Mucosa of rectum (tissue), 2 donors: ENCODE measurements around the gene GNG7.
"Not testable (repeated sequence)": the region's sequence is repeated elsewhere in the genome, so short reads cannot be mapped to it uniquely, and the experiment has no call there.

Experiments used
- H3K27ac ChIP-seq, 2 donors: one replicate each; pipeline ENCODE4 v1.7.0; 2013; ENCODE audit warnings: inconsistent platforms in 2 of 2, low read depth in 2 of 2, low read length in 2 of 2
- H3K27me3 ChIP-seq, 2 donors: one replicate each; pipeline ENCODE4 v1.7.0; 2013; ENCODE audit warnings: low read length in 2 of 2; ENCODE audit not compliant: control insufficient read depth in 2 of 2, insufficient read depth in 2 of 2
- H3K36me3 ChIP-seq, 2 donors: one replicate each; pipeline ENCODE4 v1.7.0; 2013; ENCODE audit warnings: low read length in 2 of 2; ENCODE audit not compliant: control insufficient read depth in 2 of 2, insufficient read depth in 2 of 2
- H3K4me1 ChIP-seq, 2 donors: one replicate each; pipeline ENCODE4 v1.7.0; 2013; ENCODE audit warnings: low read length in 2 of 2, mild to moderate bottlenecking in 1 of 2; ENCODE audit not compliant: control insufficient read depth in 2 of 2, insufficient read depth in 2 of 2
- H3K4me3 ChIP-seq, 2 donors: one replicate each; pipeline ENCODE4 v1.7.0; 2013; ENCODE audit warnings: low read length in 2 of 2
- H3K9ac ChIP-seq, 2 donors: one replicate each; pipeline ENCODE4 v1.7.0; 2013; ENCODE audit warnings: low read length in 2 of 2, low read depth in 1 of 2, mild to moderate bottlenecking in 1 of 2
- H3K9me3 ChIP-seq, 2 donors: one replicate each; pipeline ENCODE4 v1.7.0; 2013; ENCODE audit warnings: low read length in 2 of 2; ENCODE audit not compliant: control insufficient read depth in 2 of 2
- donor health status: healthy.
- donor health status: Normal muscosa, but diverticular disease.

The GNG7 gene

GRCh38 chr19:2646866-2647535, 55.5 kb downstream of the GNG7 start:
- H3K9ac ChIP-seq = no peak overlapping the region
- no peak overlapping the region for H3K4me3 ChIP-seq
- H3K27ac ChIP-seq = no peak overlapping the region
- no peaks in the 10 kb centered on the region for H3K4me1 ChIP-seq
- no peaks in the 10 kb centered on the region for H3K36me3 ChIP-seq
- no peaks in the 10 kb centered on the region for H3K9me3 ChIP-seq
- H3K27me3 ChIP-seq = no peaks in the 10 kb centered on the region

DNA sequence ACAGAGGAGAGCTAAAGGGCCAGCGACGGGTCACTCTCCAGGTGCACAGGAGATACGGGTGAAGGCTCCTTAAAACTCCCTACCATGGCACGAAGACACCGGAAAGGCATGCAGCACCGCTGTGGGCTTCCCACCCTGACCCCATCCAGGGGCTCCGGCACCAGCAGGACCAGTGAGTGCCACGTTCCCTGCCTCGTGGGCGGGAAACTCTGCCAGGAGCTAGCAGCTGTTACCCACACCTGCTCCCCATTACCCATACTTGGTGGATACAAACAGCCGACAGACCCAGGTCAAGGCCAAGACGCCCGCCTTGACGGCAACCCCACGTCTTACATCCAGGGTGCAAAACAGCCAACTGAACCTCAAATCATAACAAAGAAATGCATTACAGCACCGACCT, 56.7 kb downstream of the GNG7 start:
- Histone ChIP-seq H3K27me3 (no peaks in the 10 kb centered on the region), H3K4me1 (no peaks in the 10 kb centered on the region), H3K27ac (no peak overlapping the region), H3K9me3 (no peaks in the 10 kb centered on the region), H3K9ac (no peak overlapping the region), H3K4me3 (no peak overlapping the region), H3K36me3 (no peaks in the 10 kb centered on the region)

DNA sequence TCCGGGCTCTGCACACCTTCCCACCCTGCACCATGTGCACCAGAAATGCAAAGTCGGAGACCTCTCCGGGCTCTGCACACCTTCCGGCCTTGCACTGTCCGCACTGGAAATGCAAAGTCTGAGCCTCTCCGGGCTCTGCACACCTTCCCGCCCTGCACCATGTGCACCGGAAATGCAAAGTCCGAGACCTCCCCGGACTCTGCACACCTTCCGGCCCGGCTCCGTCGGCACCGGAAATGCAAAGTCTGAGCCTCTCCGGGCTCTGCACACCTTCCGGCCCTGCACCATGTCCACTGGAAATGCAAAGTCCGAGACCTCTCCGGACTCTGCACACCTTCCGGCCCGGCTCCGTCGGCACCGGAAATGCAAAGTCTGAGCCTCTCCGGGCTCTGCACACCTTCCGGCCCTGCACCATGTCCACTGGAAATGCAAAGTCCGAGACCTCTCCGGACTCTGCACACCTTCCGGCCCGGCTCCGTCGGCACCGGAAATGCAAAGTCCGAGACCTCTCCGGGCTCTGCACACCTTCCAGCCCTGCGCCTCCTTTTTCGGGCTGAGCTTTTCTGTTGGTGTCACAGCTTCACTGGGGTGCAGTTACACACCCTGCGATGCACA, 59.3 kb downstream of the GNG7 start:
- H3K9me3 ChIP-seq, H3K27me3 ChIP-seq, H3K9ac ChIP-seq, H3K4me3 ChIP-seq, H3K27ac ChIP-seq, H3K4me1 ChIP-seq, H3K36me3 ChIP-seq: not testable (repeated sequence)

DNA sequence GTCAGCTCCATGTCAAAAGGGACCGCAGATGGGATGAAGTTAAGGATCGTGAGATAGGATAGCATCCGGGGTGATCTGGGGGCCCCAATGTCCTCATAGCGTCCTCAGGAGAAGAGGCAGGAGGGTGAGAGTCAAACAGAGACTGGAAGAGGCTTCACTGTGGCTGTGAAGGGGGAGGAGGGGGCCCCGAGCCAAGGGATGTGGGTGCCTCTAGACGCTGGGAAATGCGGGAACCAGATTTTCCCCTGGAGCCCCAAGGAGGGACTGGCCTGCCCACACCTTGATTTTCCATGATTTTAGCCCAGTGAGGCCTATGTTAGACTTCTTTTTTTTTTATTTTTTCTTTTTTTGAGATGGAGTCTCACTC, 61.2 kb downstream of the GNG7 start:
- H3K9ac ChIP-seq = no peak overlapping the region
- no peak overlapping the region for H3K27ac ChIP-seq
- no peaks in the 10 kb centered on the region for H3K27me3 ChIP-seq
- no peaks in the 10 kb centered on the region for H3K9me3 ChIP-seq
- H3K4me3 ChIP-seq = no peak overlapping the region
- H3K36me3 ChIP-seq = no peaks in the 10 kb centered on the region
- H3K4me1 ChIP-seq = peaks cover 0 to 5% of the 10 kb centered on the region in 2 donors

DNA sequence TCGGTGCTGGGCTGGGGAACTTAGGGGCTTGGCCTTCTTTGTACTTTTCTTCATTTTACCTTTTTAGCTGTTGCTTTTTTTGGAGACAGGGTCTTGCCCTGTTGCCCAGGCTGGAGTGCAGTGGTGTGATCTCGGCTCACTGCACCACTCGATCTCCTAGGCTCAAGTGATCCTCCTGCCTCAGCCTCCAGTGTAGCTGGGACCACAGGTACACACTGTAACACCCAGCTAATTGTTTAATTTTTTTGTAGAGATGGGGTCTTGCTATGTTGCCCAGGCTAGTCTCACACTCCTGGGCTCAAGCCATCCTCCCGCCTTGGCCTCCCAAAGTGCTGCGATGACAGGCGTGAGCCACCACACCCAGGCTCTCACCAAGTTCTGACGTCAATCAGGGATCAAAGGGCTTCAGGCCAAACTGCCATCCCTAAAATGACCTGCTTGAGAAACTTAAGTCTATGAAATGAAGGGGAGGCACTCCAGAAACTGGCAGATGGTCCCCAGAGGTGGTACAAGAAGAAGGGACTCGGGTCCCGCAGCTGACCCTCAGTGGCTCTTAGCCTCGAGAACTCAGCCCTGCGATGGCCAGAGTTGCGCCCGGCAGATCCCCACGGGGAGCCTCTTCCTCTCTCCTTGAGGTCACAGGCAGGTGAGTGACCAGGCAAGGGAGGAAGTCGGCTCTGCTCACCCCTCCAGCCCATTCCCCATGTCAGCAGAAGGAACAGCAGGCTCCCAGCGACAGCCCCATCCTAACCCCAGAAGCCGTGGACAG, 61.7 kb downstream of the GNG7 start:
- Histone ChIP-seq H3K9ac (no peak overlapping the region), H3K27me3 (no peaks in the 10 kb centered on the region), H3K27ac (no peak overlapping the region), H3K36me3 (no peaks in the 10 kb centered on the region), H3K4me3 (no peak overlapping the region), H3K9me3 (no peaks in the 10 kb centered on the region), H3K4me1 (peaks cover 0 to 5% of the 10 kb centered on the region in 2 donors)

DNA sequence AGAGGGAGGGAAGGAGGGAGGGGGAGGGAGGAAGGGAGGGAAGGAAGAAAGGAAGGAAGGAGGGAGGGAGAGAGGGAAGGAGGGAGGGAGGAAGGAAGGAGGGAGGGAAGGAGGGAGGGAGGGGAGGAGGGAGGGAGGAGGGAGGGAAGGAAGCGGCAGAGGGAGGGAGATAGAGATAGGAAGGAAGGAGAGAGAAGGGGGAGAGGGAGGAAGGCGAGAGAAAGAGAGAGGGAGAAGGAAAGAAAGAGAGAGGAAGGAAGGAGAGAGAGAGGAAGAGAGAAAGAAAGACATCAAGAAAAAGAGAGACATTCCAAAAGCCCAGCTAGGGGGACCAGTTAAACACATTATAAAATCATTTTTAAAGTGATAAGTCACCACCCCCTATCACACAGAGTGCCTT, 62.5 kb downstream of the GNG7 start:
- Histone ChIP-seq H3K4me1 (peaks cover 0 to 5% of the 10 kb centered on the region in 2 donors), H3K27me3 (no peaks in the 10 kb centered on the region), H3K27ac (no peak overlapping the region), H3K9ac (no peak overlapping the region), H3K9me3 (no peaks in the 10 kb centered on the region), H3K4me3 (no peak overlapping the region), H3K36me3 (no peaks in the 10 kb centered on the region)

GRCh38 chr19:2638417-2638940, 64.0 kb downstream of the GNG7 start:
- H3K36me3 ChIP-seq = no peaks in the 10 kb centered on the region
- no peak overlapping the region for H3K9ac ChIP-seq
- no peaks in the 10 kb centered on the region for H3K9me3 ChIP-seq
- H3K4me1 ChIP-seq = peaks cover 0 to 5% of the 10 kb centered on the region in 2 donors
- no peak overlapping the region for H3K4me3 ChIP-seq
- H3K27ac ChIP-seq = no peak overlapping the region
- no peaks in the 10 kb centered on the region for H3K27me3 ChIP-seq

DNA sequence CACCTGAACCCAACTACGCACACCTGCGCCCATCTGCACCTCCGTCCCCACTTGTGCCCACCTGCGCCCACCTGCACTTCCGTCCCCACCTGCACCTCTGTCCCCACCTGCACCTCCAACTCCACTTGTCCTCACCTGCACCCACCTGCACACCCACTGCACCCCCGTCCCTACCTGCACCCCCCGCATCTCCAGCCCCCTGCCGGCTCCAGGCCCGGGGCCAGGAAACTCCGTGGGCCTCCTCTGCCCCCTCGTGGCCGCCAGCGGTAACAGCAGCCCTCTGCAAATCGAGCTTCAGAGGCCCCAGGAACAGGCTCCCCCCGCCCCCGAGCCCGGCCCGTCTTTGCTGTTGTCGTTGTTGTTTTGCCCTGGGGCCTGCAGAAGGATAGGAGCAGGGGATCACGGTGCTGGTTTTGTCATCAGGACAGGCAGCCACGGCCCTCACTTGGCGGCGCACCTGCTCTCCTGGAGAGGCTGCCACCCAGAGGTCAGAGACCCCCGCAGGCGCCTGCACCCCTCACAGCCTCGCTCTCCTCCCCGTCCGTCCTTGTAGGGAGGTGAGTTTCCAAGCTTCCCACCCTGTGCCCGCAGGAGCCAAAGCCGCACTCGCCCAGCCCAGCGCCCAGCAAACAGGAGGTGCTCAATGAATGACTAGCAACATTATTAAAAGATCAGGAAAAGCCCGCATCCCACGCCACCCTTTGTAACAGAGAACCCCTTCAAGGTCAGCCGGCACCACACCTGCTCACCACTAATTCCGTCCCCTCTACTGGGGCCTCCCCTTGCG, 65.4 kb downstream of the GNG7 start:
- H3K36me3 ChIP-seq = no peaks in the 10 kb centered on the region
- no peaks in the 10 kb centered on the region for H3K27me3 ChIP-seq
- H3K9ac ChIP-seq = peak overlapping the region in 1 of 2 donors; percentile 20
- no peak overlapping the region for H3K27ac ChIP-seq
- H3K9me3 ChIP-seq = no peaks in the 10 kb centered on the region
- no peak overlapping the region for H3K4me3 ChIP-seq
- peaks cover 0 to 5% of the 10 kb centered on the region in 2 donors for H3K4me1 ChIP-seq

GRCh38 chr19:2636141-2636896, 66.2 kb downstream of the GNG7 start:
- no peak overlapping the region for H3K9ac ChIP-seq
- H3K9me3 ChIP-seq = no peaks in the 10 kb centered on the region
- no peaks in the 10 kb centered on the region for H3K36me3 ChIP-seq
- no peaks in the 10 kb centered on the region for H3K27me3 ChIP-seq
- H3K4me3 ChIP-seq = no peak overlapping the region
- no peak overlapping the region for H3K27ac ChIP-seq
- peaks cover 0 to 5% of the 10 kb centered on the region in 2 donors for H3K4me1 ChIP-seq
